ENCODE results near the gene DCC. TPM values are rescaled to one million over a fixed set of nuclear protein-coding genes. Genes with fewer than 3 reads are reported as not detected.

DCC gene
- total and polyA plus RNA-seq, 12 donors: under 0.01 to 0.89 (median 0.09) TPM; not detected in 8

DNA sequence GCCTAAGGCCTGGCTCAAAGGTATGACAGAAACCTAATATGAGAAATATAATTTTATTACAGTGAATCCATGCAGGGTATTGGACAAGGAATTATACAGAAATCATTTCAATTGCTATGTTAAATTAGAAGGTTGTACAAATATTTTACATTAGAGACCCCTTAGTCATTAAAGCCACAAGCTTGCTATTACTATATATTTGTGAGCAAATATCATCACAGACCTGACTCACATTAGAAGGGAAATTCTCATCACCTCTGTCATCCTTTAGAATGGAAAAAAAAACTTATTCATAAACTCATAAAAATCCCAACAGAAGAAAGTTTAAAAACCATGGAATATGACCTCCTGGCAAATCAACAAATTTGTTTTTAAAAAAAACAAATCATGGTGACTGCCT lies 277.9 kb downstream of the DCC start:
- DNase-seq (no peak), ATAC-seq (no peak)
- no peak overlapping the region for H3K4me3 ChIP-seq
- TF ChIP-seq, protein P1, sequence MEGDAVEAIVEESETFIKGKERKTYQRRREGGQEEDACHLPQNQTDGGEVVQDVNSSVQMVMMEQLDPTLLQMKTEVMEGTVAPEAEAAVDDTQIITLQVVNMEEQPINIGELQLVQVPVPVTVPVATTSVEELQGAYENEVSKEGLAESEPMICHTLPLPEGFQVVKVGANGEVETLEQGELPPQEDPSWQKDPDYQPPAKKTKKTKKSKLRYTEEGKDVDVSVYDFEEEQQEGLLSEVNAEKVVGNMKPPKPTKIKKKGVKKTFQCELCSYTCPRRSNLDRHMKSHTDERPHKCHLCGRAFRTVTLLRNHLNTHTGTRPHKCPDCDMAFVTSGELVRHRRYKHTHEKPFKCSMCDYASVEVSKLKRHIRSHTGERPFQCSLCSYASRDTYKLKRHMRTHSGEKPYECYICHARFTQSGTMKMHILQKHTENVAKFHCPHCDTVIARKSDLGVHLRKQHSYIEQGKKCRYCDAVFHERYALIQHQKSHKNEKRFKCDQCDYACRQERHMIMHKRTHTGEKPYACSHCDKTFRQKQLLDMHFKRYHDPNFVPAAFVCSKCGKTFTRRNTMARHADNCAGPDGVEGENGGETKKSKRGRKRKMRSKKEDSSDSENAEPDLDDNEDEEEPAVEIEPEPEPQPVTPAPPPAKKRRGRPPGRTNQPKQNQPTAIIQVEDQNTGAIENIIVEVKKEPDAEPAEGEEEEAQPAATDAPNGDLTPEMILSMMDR (IDR thresholded peaks at IDR 0.05): no peak
- no peaks in the 10 kb centered on the region for H3K27me3 ChIP-seq
- no peak overlapping the region for H3K27ac ChIP-seq
- H3K9me3 ChIP-seq: no peaks in the 10 kb centered on the region
- intact Hi-C loops (cut with DNase I): no loop called here
- no peaks in the 10 kb centered on the region for H3K4me1 ChIP-seq
- H3K36me3 ChIP-seq: no peaks in the 10 kb centered on the region

DNA sequence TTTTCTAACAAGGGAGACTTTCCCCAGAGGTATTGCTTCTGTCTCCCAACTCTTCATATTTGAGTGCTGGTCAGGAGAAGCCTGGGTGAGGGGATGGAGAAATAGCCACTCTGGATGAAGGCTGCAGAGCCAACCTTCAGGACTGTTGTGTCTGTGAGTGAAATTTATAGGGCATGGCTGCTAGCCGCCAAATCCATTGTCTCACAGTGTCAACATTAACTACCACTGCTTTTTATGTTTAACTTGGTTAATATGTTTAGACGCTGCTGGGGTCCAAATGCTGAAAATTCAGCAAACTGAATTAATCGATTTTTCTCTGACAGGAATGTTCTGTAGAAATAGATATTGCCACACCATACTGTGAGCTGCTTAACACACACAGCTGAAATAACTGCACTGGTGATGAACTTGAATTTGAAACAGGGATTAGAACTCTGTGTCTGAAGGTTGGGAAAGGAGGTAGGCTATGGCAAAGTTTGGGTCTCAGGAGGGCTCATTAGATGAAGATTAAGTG lies 281.0 kb downstream of the DCC start:
- H3K36me3 ChIP-seq: no peaks in the 10 kb centered on the region
- H3K27ac ChIP-seq: no peak overlapping the region
- TF ChIP-seq, protein P1 (IDR thresholded peaks at IDR 0.05): no peak
- WGBS, 2 donors: 85 to 87% methylated on average over 3 of the region's 3 CpGs
- H3K9me3 ChIP-seq: no peaks in the 10 kb centered on the region
- H3K27me3 ChIP-seq: no peaks in the 10 kb centered on the region
- no peaks in the 10 kb centered on the region for H3K4me1 ChIP-seq
- intact Hi-C loops (cut with DNase I): no loop called here
- H3K4me3 ChIP-seq: no peak overlapping the region
- ATAC-seq (no peak), DNase-seq (no peak)

- no peak overlapping the region for H3K4me3 ChIP-seq
- DNase-seq: no peak
- no peaks in the 10 kb centered on the region for H3K4me1 ChIP-seq
- no peaks in the 10 kb centered on the region for H3K36me3 ChIP-seq
- intact Hi-C loops (cut with DNase I): no loop called here
- TF ChIP-seq, protein P1 (IDR thresholded peaks at IDR 0.05): no peak
- no peak for ATAC-seq
- 87 to 89% methylated on average over 5 of the region's 5 CpGs for WGBS, 2 donors
- H3K27ac ChIP-seq: no peak overlapping the region
- no peaks in the 10 kb centered on the region for H3K27me3 ChIP-seq
- H3K9me3 ChIP-seq: peaks cover 0 to 3% (median 0%) of the 10 kb centered on the region in 11 donors
These were observed 284.7 kb downstream of the DCC start for GRCh38 chr18:52624702-52625101.

- peaks cover 0 to 8% (median 0%) of the 10 kb centered on the region in 11 donors for H3K9me3 ChIP-seq
- H3K27me3 ChIP-seq: no peaks in the 10 kb centered on the region
- TF ChIP-seq, protein P1 (IDR thresholded peaks at IDR 0.05): no peak
- ATAC-seq: no peak
- no peak overlapping the region for H3K4me3 ChIP-seq
- H3K4me1 ChIP-seq: no peaks in the 10 kb centered on the region
- no peak overlapping the region for H3K27ac ChIP-seq
- intact Hi-C loops (cut with DNase I): no loop called here
- WGBS, 2 donors: 86 to 90% methylated on average over 5 of the region's 5 CpGs
- DNase-seq: no peak
- H3K36me3 ChIP-seq: no peaks in the 10 kb centered on the region
These were observed 296.5 kb downstream of the DCC start for GRCh38 chr18:52636536-52636935.
